ENCODE measurements around the gene USP17L22.
"Not testable (repeated sequence)": the region's sequence is repeated elsewhere in the genome, so short reads cannot be mapped to it uniquely, and the experiment has no call there.

- not testable (repeated sequence) for TF ChIP-seq CTCF (IDR thresholded peaks at IDR 0.05); POLR2A (IDR thresholded peaks at IDR 0.05); EP300 (IDR thresholded peaks at IDR 0.05; ENCODE audit: low read depth)
Measured at GRCh38 chr4:9243579-9243978, 23.8 kb upstream of the USP17L22 start, which contains the start of gene USP17L17.
